SK-MEL-5 (cell line): Measurements from ENCODE around the gene COMMD3. TPM values are rescaled to one million over a fixed set of nuclear protein-coding genes. Genes with fewer than 3 reads are reported as not detected.
"Not testable (repeated sequence)": the region's sequence is repeated elsewhere in the genome, so short reads cannot be mapped to it uniquely, and the experiment has no call there.

Source experiments
- DNase-seq: peaks from one replicate; pipeline ENCODE4 v3.0.0-alpha.2; 2016; ENCODE audit warnings: low read depth, low spot score
- in situ Hi-C: cut with HindIII; loops from 2 replicates; pipeline ENCODE4 v1.10.0; 2016; ENCODE audit warnings: low sequenced_read_pairs, high pct_unique_total_duplicates, low pct_unique_long_range_greater_than_20kb
- total RNA-seq: library from RNA; depleted of rRNA; stranded (reverse); fragments of >200 nt; shearing (Covaris generic); gene quantifications from 2 replicates; pipeline ENCODE4 v1.2.3, GENCODE V29; 2014

COMMD3 gene
- total RNA-seq, 1 experiment from 2014 or later: 50.7 TPM

GRCh38 chr10:22345301-22346095, 29.3 kb downstream of the COMMD3 start, which contains the start of gene SPAG6:
Gene SPAG6, plus strand, starts transcription at chr10:22345496. Its CDS starts 116 bp downstream, at chr10:22345612.
- DNase-seq: no peak

GRCh38 chr10:22346096-22346661, 30.0 kb downstream of the COMMD3 start:
- in situ Hi-C loops: no loop called here
- no peak for DNase-seq

More at GRCh38 chr10:22345301-22346095, 29.3 kb downstream of the COMMD3 start, which contains the start of gene SPAG6:
- in situ Hi-C loops: no loop called here

GRCh38 chr10:22349755-22350154, 33.6 kb downstream of the COMMD3 start:
- no peak for DNase-seq
- in situ Hi-C loops: no loop called here

GRCh38 chr10:22351131-22351703, 35.0 kb downstream of the COMMD3 start:
- in situ Hi-C loops: no loop called here
- DNase-seq: no peak

GRCh38 chr10:22356324-22356873, 40.2 kb downstream of the COMMD3 start:
- DNase-seq: no peak
- in situ Hi-C loops: no loop called here

- DNase-seq, in situ Hi-C loops: not testable (repeated sequence)
These were observed 41.6 kb downstream of the COMMD3 start for GRCh38 chr10:22357770-22358169.

- in situ Hi-C loops: no loop called here
These were observed 47.1 kb downstream of the COMMD3 start for GRCh38 chr10:22363305-22363704.

GRCh38 chr10:22364407-22365140, 48.4 kb downstream of the COMMD3 start:
- DNase-seq: no peak
- in situ Hi-C loops: no loop called here

More at GRCh38 chr10:22363305-22363704, 47.1 kb downstream of the COMMD3 start:
- DNase-seq: no peak

GRCh38 chr10:22365233-22365632, 49.0 kb downstream of the COMMD3 start:
- no peak for DNase-seq
- in situ Hi-C loops: no loop called here

GRCh38 chr10:22365644-22366434, 49.7 kb downstream of the COMMD3 start:
- no peak for DNase-seq
- in situ Hi-C loops: no loop called here

- in situ Hi-C loops: no loop called here
- no peak for DNase-seq
These were observed 50.2 kb downstream of the COMMD3 start for GRCh38 chr10:22366435-22366703.

GRCh38 chr10:22366771-22367170, 50.6 kb downstream of the COMMD3 start:
- DNase-seq: no peak
- in situ Hi-C loops: no loop called here

- in situ Hi-C loops: no loop called here
- DNase-seq: no peak
These were observed 51.3 kb downstream of the COMMD3 start for GRCh38 chr10:22367471-22367870.

GRCh38 chr10:22368402-22368801, 52.2 kb downstream of the COMMD3 start:
- in situ Hi-C loops: no loop called here
- DNase-seq: no peak

GRCh38 chr10:22368981-22369380, 52.8 kb downstream of the COMMD3 start:
- no peak for DNase-seq
- in situ Hi-C loops: no loop called here

- no peak for DNase-seq
- in situ Hi-C loops: no loop called here
These were observed 53.4 kb downstream of the COMMD3 start for GRCh38 chr10:22369434-22370072.
